Trophoblast cell (in vitro differentiated cells and primary cell): ENCODE results near the gene TENM3.

Experiments used
- DNase-seq, 2 donors: peaks; one replicate each; pipeline ENCODE4 v3.0.0-alpha.2; 2016
- H2AFZ ChIP-seq: 2 replicates; pipeline ENCODE4 v1.6.1; 2013; ENCODE audit warnings: low read length, moderate library complexity, mild to moderate bottlenecking; ENCODE audit not compliant: insufficient read depth, poor library complexity
- H2AK5ac ChIP-seq: 2 replicates; pipeline ENCODE4 v1.6.1; 2013; ENCODE audit warnings: mild to moderate bottlenecking, low read length
- H2BK120ac ChIP-seq: 2 replicates; pipeline ENCODE4 v1.6.1; 2013; ENCODE audit warnings: low read length, mild to moderate bottlenecking, moderate library complexity; ENCODE audit not compliant: insufficient read depth, poor library complexity
- H2BK12ac ChIP-seq: 2 replicates; pipeline ENCODE4 v1.6.1; 2013; ENCODE audit warnings: mild to moderate bottlenecking, low read length, moderate library complexity
- H2BK5ac ChIP-seq: 2 replicates; pipeline ENCODE4 v1.6.1; 2013; ENCODE audit warnings: low read length, low read depth, moderate library complexity, mild to moderate bottlenecking; ENCODE audit not compliant: poor library complexity
- H3K14ac ChIP-seq: 2 replicates; pipeline ENCODE4 v1.6.1; 2013; ENCODE audit warnings: mild to moderate bottlenecking, low read length
- H3K18ac ChIP-seq: 2 replicates; pipeline ENCODE4 v1.6.1; 2013; ENCODE audit warnings: mild to moderate bottlenecking, low read length
- H3K23ac ChIP-seq: 2 replicates; pipeline ENCODE4 v1.6.1; 2013; ENCODE audit warnings: low read length
- H3K27ac ChIP-seq: 2 replicates; pipeline ENCODE4 v1.5.1; 2013; ENCODE audit warnings: low read depth, mild to moderate bottlenecking, inconsistent platforms, low read length, moderate library complexity
- H3K27me3 ChIP-seq: 2 replicates; pipeline ENCODE4 v1.6.1; 2013; ENCODE audit warnings: inconsistent platforms, mild to moderate bottlenecking, low read length, moderate library complexity; ENCODE audit not compliant: insufficient read depth
- H3K36me3 ChIP-seq, 2 experiments: 1 replicate in 1 of 2; 2 replicates in 1 of 2; pipeline ENCODE4 v1.6.1; 2013; ENCODE audit warnings: low read length in 2 of 2, mild to moderate bottlenecking in 2 of 2, moderate library complexity in 1 of 2; ENCODE audit not compliant: insufficient read depth in 2 of 2, control insufficient read depth in 1 of 2
- H3K4ac ChIP-seq: 2 replicates; pipeline ENCODE4 v1.6.1; 2013; ENCODE audit warnings: low read depth, mild to moderate bottlenecking, low read length, moderate library complexity
- H3K4me1 ChIP-seq, 2 experiments: 1 replicate in 1 of 2; 2 replicates in 1 of 2; pipeline ENCODE4 v1.6.1; 2013; ENCODE audit warnings: low read length in 2 of 2, mild to moderate bottlenecking in 2 of 2, moderate library complexity in 1 of 2; ENCODE audit not compliant: insufficient read depth in 2 of 2, control insufficient read depth in 1 of 2
- H3K4me2 ChIP-seq: 2 replicates; pipeline ENCODE4 v1.6.1; 2013; ENCODE audit warnings: inconsistent platforms, mild to moderate bottlenecking, low read length, moderate library complexity
- H3K4me3 ChIP-seq: 2 replicates; pipeline ENCODE4 v1.5.1; 2013; ENCODE audit warnings: mild to moderate bottlenecking, low read depth, low read length, inconsistent platforms
- H3K79me1 ChIP-seq: one replicate; pipeline ENCODE4 v1.6.1; 2013; ENCODE audit warnings: low read length
- H3K79me2 ChIP-seq: 2 replicates; pipeline ENCODE4 v1.6.1; 2013; ENCODE audit warnings: low read length, mild to moderate bottlenecking; ENCODE audit not compliant: control insufficient read depth, insufficient read depth, poor library complexity
- H3K9ac ChIP-seq: 2 replicates; pipeline ENCODE4 v1.6.1; 2013; ENCODE audit warnings: mild to moderate bottlenecking, low read length
- H3K9me3 ChIP-seq: 2 replicates; pipeline ENCODE4 v1.6.1; 2013; ENCODE audit warnings: low read depth, mild to moderate bottlenecking, control low read depth, inconsistent platforms, low read length; ENCODE audit not compliant: insufficient read depth
- H4K12ac ChIP-seq: 2 replicates; pipeline ENCODE4 v1.6.1; 2013; ENCODE audit warnings: low read depth, mild to moderate bottlenecking, low read length, moderate library complexity
- H4K8ac ChIP-seq: 2 replicates; pipeline ENCODE4 v1.6.1; 2013; ENCODE audit warnings: low read depth, mild to moderate bottlenecking, low read length, moderate library complexity
- H4K91ac ChIP-seq: one replicate; pipeline ENCODE4 v1.6.1; 2013; ENCODE audit warnings: low read depth, mild to moderate bottlenecking, low read length, moderate library complexity
- WGBS: extraction: QIAGEN DNeasy Blood & Tissue Kit; methylation state at CpG from one replicate; pipeline ENCODE4 v1.1.7; 2013; ENCODE audit warnings: missing lambda C conversion rate; ENCODE audit not compliant: insufficient read length, insufficient coverage; ENCODE audit errors: extremely low coverage; 5-methylcytosine and 5-hydroxymethylcytosine counted together

The TENM3 gene

DNA sequence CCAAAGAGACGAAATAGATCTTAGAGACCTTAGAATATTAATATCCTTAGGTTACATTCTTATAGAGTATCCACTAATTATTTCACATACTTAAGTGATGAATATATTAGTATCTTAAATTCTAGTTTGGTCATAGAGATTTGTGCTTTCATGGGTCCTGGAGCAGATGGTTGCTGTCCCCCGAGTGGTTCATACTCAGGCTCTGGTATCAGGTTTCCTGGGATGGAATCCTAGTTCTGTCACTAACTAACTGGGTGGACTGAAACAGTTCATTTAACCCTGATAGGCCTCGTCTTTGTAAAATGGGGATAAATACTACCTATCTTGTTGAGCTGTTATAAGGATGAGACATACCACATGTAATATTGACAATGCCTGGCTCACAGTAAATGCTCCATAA is 264.6 kb downstream of the TENM3 start:
- Histone ChIP-seq H3K18ac (no peak overlapping the region), H3K79me1 (no peaks in the 10 kb centered on the region), H3K14ac (no peak overlapping the region), H2BK120ac (no peak overlapping the region), H3K9ac (no peak overlapping the region), H3K36me3 (peaks cover 0 to 3% of the 10 kb centered on the region in 2 experiments), H2BK5ac (no peak overlapping the region), H2BK12ac (no peak overlapping the region), H3K79me2 (no peaks in the 10 kb centered on the region), H3K4me1 (no peaks in the 10 kb centered on the region), H3K27ac (no peak overlapping the region), H4K91ac (no peak overlapping the region), H3K4me3 (no peak overlapping the region), H3K9me3 (no peaks in the 10 kb centered on the region), H4K8ac (no peak overlapping the region), H2AK5ac (no peak overlapping the region), H3K4me2 (no peak overlapping the region), H3K4ac (no peak overlapping the region), H2AFZ (no peak overlapping the region), H4K12ac (no peak overlapping the region), H3K23ac (no peak overlapping the region), H3K27me3 (no peaks in the 10 kb centered on the region)
- no peak for DNase-seq
- no CpG with 5 or more reads among the region's 3 CpGs for WGBS

DNA sequence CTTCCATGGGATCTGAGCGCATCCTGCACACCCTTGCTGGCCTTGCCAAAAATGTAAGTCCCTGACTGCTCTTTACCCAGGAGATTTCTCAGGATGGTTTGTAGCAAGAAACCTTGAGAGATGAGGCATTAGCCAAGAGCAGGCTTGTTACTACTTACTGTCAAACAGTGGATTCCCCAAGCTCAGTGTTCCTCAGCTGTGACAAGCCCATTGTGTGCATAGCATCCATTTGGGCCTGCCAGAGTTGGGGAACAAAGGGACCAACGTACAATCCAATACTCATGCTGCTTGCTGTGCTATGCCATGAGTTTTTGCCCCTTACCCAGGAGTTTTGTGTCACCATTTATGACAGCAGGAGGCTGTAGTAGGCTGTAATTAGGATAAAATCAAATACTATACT is 267.6 kb downstream of the TENM3 start:
- H3K4me2 ChIP-seq: no peak overlapping the region
- no peak overlapping the region for H3K14ac ChIP-seq
- WGBS: no CpG with 5 or more reads among the region's 2 CpGs
- H3K9me3 ChIP-seq: no peaks in the 10 kb centered on the region
- H3K4ac ChIP-seq: no peak overlapping the region
- H3K18ac ChIP-seq: no peak overlapping the region
- no peak overlapping the region for H3K23ac ChIP-seq
- H2AK5ac ChIP-seq: no peak overlapping the region
- H2AFZ ChIP-seq: no peak overlapping the region
- no peak overlapping the region for H4K91ac ChIP-seq
- no peaks in the 10 kb centered on the region for H3K4me1 ChIP-seq
- H2BK5ac ChIP-seq: no peak overlapping the region
- no peaks in the 10 kb centered on the region for H3K79me1 ChIP-seq
- no peak overlapping the region for H3K27ac ChIP-seq
- no peak overlapping the region for H4K8ac ChIP-seq
- H3K79me2 ChIP-seq: no peaks in the 10 kb centered on the region
- H2BK12ac ChIP-seq: no peak overlapping the region
- peaks cover 0 to 5% of the 10 kb centered on the region in 2 experiments for H3K36me3 ChIP-seq
- no peak for DNase-seq
- H3K27me3 ChIP-seq: no peaks in the 10 kb centered on the region
- no peak overlapping the region for H2BK120ac ChIP-seq
- no peak overlapping the region for H4K12ac ChIP-seq
- no peak overlapping the region for H3K9ac ChIP-seq
- H3K4me3 ChIP-seq: no peak overlapping the region

DNA sequence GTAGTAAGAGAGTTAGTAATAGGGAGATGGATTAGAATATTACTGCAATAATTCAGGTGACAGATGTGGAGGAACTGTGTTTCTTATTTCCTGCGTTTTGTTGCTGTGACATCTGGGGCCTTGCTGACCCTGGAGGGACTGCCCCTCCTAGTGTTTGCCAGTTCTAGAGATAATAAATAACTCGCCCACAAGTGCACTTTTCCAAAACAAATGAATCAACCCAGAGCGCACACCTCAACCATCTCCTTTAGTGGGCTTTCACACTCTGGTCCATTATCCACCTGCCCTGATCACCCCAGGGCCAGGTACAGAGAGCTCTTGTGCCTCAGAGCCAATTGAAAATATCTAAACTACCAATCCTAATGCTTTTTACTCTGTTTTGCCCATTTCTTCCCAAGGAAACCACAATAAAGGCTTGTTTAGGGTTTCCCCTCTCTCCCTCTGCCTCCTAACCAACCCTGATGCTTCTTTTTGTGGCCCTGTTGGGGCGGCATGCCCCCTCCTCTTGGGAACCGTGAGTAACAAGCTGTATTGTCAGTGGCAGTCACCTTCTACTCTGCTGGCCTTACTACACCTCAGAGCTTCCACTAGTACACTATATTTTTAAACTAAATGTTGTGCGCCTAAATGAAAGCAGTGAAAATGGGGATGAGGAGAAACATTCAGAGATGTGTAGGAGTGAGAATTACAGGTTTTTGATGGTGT is 270.5 kb downstream of the TENM3 start:
- Histone ChIP-seq H2BK120ac (no peak overlapping the region), H4K12ac (no peak overlapping the region), H2AFZ (no peak overlapping the region), H3K27ac (no peak overlapping the region), H2BK5ac (no peak overlapping the region), H3K9me3 (no peaks in the 10 kb centered on the region), H4K8ac (peak overlapping the region; percentile 10), H2AK5ac (no peak overlapping the region), H3K14ac (no peak overlapping the region), H3K4me2 (no peak overlapping the region), H4K91ac (no peak overlapping the region), H3K79me1 (no peaks in the 10 kb centered on the region), H3K79me2 (no peaks in the 10 kb centered on the region), H3K4ac (no peak overlapping the region), H3K9ac (no peak overlapping the region), H2BK12ac (no peak overlapping the region), H3K23ac (no peak overlapping the region), H3K27me3 (no peaks in the 10 kb centered on the region), H3K36me3 (peaks cover 0 to 5% of the 10 kb centered on the region in 2 experiments), H3K18ac (no peak overlapping the region), H3K4me3 (no peak overlapping the region), H3K4me1 (no peaks in the 10 kb centered on the region)
- WGBS: no CpG with 5 or more reads among the region's 6 CpGs
- DNase-seq: no peak

DNA sequence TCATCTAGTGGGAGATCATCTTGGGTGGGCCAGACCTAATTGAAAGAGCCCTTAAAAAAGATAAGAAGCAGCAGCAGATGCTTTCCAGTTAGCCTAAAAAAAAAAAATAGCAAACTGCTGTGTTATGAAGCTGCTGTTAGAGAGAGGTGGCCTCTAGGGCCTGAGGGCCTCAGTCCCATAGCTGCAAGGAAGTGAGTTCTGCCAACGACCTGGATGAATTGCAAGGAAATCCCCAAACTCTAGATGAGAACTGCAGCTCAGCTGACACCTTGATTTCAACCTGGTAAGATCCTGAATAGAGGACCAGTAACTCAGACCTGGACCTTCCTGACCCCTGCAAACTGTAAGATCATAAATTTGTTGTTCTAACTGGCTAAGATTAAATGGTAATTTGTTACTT is 275.2 kb downstream of the TENM3 start:
- no peak overlapping the region for H2BK12ac ChIP-seq
- H3K4ac ChIP-seq: no peak overlapping the region
- no peak overlapping the region for H3K4me3 ChIP-seq
- no peak overlapping the region for H2AFZ ChIP-seq
- H2BK120ac ChIP-seq: no peak overlapping the region
- no CpG with 5 or more reads among the region's 1 CpG for WGBS
- H4K91ac ChIP-seq: no peak overlapping the region
- H3K9me3 ChIP-seq: no peaks in the 10 kb centered on the region
- no peaks in the 10 kb centered on the region for H3K4me1 ChIP-seq
- H3K9ac ChIP-seq: no peak overlapping the region
- H3K18ac ChIP-seq: no peak overlapping the region
- no peak overlapping the region for H4K8ac ChIP-seq
- peaks cover 0 to 2% of the 10 kb centered on the region in 2 experiments for H3K36me3 ChIP-seq
- H2AK5ac ChIP-seq: no peak overlapping the region
- H3K27ac ChIP-seq: no peak overlapping the region
- H3K23ac ChIP-seq: no peak overlapping the region
- DNase-seq: no peak
- no peak overlapping the region for H2BK5ac ChIP-seq
- no peak overlapping the region for H4K12ac ChIP-seq
- H3K14ac ChIP-seq: no peak overlapping the region
- no peaks in the 10 kb centered on the region for H3K27me3 ChIP-seq
- no peaks in the 10 kb centered on the region for H3K79me2 ChIP-seq
- H3K79me1 ChIP-seq: no peaks in the 10 kb centered on the region
- H3K4me2 ChIP-seq: no peak overlapping the region
